CD14-positive monocyte (primary cell): ENCODE data around the gene IL33. TPM values are rescaled to one million over a fixed set of nuclear protein-coding genes. Genes with fewer than 3 reads are reported as not detected.

Experiments used
- DNase-seq, 3 donors: peaks; one replicate each; pipeline ENCODE4 v3.0.0-alpha.2; 2011 to 2022
- H2AFZ ChIP-seq: 2 replicates; pipeline ENCODE4 v1.6.0; 2012; ENCODE audit warnings: mild to moderate bottlenecking, low read depth, low read length, inconsistent platforms; ENCODE audit not compliant: insufficient read depth, poor library complexity, severe bottlenecking
- H3K27ac ChIP-seq, 2 donors: 1 replicate in 1 of 2; 2 replicates in 1 of 2; pipeline ENCODE4 v1.5.1; 2012 to 2013; ENCODE audit warnings: low read length in 2 of 2, control low read depth in 1 of 2, inconsistent platforms in 1 of 2, low read depth in 1 of 2, mild to moderate bottlenecking in 1 of 2
- H3K27me3 ChIP-seq, 2 donors: one replicate each; pipeline versions ENCODE4 v1.6.0 to v1.6.1; 2011 to 2013; ENCODE audit warnings: low read length in 2 of 2; ENCODE audit not compliant: control insufficient read depth in 2 of 2, insufficient read depth in 2 of 2
- H3K36me3 ChIP-seq, 2 donors: replicated peaks in 1 of 2; 1 replicate in 1 of 2; 2 replicates in 1 of 2; pipeline versions ENCODE4 v1.5.1 to v1.6.1; 2012 to 2013; ENCODE audit warnings: low read length in 2 of 2, control low read depth in 1 of 2, inconsistent platforms in 1 of 2, mild to moderate bottlenecking in 1 of 2; ENCODE audit not compliant: insufficient read depth in 2 of 2, control insufficient read depth in 1 of 2
- H3K4me1 ChIP-seq, 2 donors: 1 replicate in 1 of 2; 2 replicates in 1 of 2; pipeline versions ENCODE4 v1.5.1 to v1.6.1; 2012 to 2013; ENCODE audit warnings: low read length in 2 of 2, control low read depth in 1 of 2, inconsistent platforms in 1 of 2, mild to moderate bottlenecking in 1 of 2, moderate library complexity in 1 of 2; ENCODE audit not compliant: insufficient read depth in 2 of 2, control insufficient read depth in 1 of 2
- H3K4me2 ChIP-seq: replicated peaks from 2 replicates; pipeline ENCODE3; 2012; ENCODE audit warnings: low read length, moderate library complexity, mild to moderate bottlenecking; ENCODE audit not compliant: poor library complexity, severe bottlenecking; ENCODE audit errors: extremely low read depth
- H3K4me3 ChIP-seq, 3 experiments: fragments of 200-600 bp in 1 of 3; sonication (generic) in 1 of 3; replicated peaks in 1 of 3; 1 replicate in 2 of 3; 2 replicates in 1 of 3; pipeline ENCODE4 v1.5.1; 2011 to 2013; ENCODE audit warnings: low read length in 3 of 3, mild to moderate bottlenecking in 3 of 3, control low read depth in 2 of 3, low read depth in 2 of 3, inconsistent platforms in 1 of 3, moderate library complexity in 1 of 3
- H3K79me2 ChIP-seq: 2 replicates; pipeline ENCODE4 v1.6.0; 2012; ENCODE audit warnings: mild to moderate bottlenecking, control low read depth, inconsistent platforms, low read length, moderate library complexity; ENCODE audit not compliant: insufficient read depth
- H3K9ac ChIP-seq: 2 replicates; pipeline ENCODE4 v1.6.0; 2017; ENCODE audit warnings: low read length, mild to moderate bottlenecking; ENCODE audit not compliant: insufficient read depth, poor library complexity, severe bottlenecking
- H3K9me3 ChIP-seq, 2 donors: replicated peaks in 1 of 2; 1 replicate in 1 of 2; 2 replicates in 1 of 2; pipeline versions ENCODE4 v1.5.1 to v1.6.1; 2012 to 2013; ENCODE audit warnings: low read length in 2 of 2, control low read depth in 1 of 2; ENCODE audit not compliant: control insufficient read depth in 1 of 2, insufficient read depth in 1 of 2
- H4K20me1 ChIP-seq: 2 replicates; pipeline ENCODE4 v1.6.0; 2012; ENCODE audit warnings: mild to moderate bottlenecking, low read length, control low read depth, moderate library complexity; ENCODE audit not compliant: insufficient read depth
- H3K27ac Mint-ChIP-seq, 7 donors: one replicate each; pipeline ENCODE4 v1.8.0; 2020; ENCODE audit warnings: mild to moderate bottlenecking in 7 of 7, mixed read lengths in 7 of 7, moderate library complexity in 6 of 7, inconsistent platforms in 2 of 7
- H3K27me3 Mint-ChIP-seq, 3 donors: one replicate each; pipeline ENCODE4 v1.8.0; 2021 to 2022; ENCODE audit warnings: low read depth in 3 of 3, mild to moderate bottlenecking in 3 of 3, mixed read lengths in 3 of 3, moderate library complexity in 3 of 3, inconsistent platforms in 1 of 3
- H3K36me3 Mint-ChIP-seq, 2 donors: one replicate each; pipeline ENCODE4 v1.8.0; 2020; ENCODE audit warnings: mixed read lengths in 2 of 2, inconsistent platforms in 1 of 2, mild to moderate bottlenecking in 1 of 2
- H3K4me1 Mint-ChIP-seq: one replicate; pipeline ENCODE4 v1.8.0; 2020; ENCODE audit warnings: mild to moderate bottlenecking, mixed read lengths
- H3K4me3 Mint-ChIP-seq, 2 donors: one replicate each; pipeline ENCODE4 v1.8.0; 2020; ENCODE audit warnings: mild to moderate bottlenecking in 2 of 2, mixed read lengths in 2 of 2, moderate library complexity in 1 of 2
- H3K9me3 Mint-ChIP-seq, 7 donors: one replicate each; pipeline ENCODE4 v1.8.0; 2020 to 2022; ENCODE audit warnings: mixed read lengths in 7 of 7, mild to moderate bottlenecking in 6 of 7, moderate library complexity in 6 of 7, inconsistent platforms in 2 of 7
- WGBS: methylation state at CpG from one replicate; pipeline ENCODE4 v1.1.5; 2013; ENCODE audit warnings: missing lambda C conversion rate; ENCODE audit not compliant: insufficient coverage; 5-methylcytosine and 5-hydroxymethylcytosine counted together
- intact Hi-C, 2 donors: fragments of 100-400 bp; cut with micrococcal nuclease; formaldehyde crosslinking; loops; one replicate each; pipeline versions ENCODE4 v1.15.0 to v1.15.1; 2023
- polyA plus RNA-seq, 3 donors: library from polyadenylated mRNA; depleted of rRNA in 1 of 3; unstranded in 2 of 3; stranded (reverse) in 1 of 3; fragments of 300-500 nt in 2 of 3; fragments of >200 nt in 1 of 3; fragmentation: Illumina TruSeq in 2 of 3; gene quantifications; 1 replicate in 2 of 3; 2 replicates in 1 of 3; pipeline ENCODE4 v1.2.3, GENCODE V29; 2012 to 2021
- TF ChIP-seq, protein P1 (sequence below): fragments of 200-600 bp; IDR thresholded peaks from one replicate; pipeline ENCODE4 v1.8.0; 2022; ENCODE audit warnings: antibody characterized with exemption, mild to moderate bottlenecking

IL33 gene
- polyA plus RNA-seq, 3 donors: not detected

DNA sequence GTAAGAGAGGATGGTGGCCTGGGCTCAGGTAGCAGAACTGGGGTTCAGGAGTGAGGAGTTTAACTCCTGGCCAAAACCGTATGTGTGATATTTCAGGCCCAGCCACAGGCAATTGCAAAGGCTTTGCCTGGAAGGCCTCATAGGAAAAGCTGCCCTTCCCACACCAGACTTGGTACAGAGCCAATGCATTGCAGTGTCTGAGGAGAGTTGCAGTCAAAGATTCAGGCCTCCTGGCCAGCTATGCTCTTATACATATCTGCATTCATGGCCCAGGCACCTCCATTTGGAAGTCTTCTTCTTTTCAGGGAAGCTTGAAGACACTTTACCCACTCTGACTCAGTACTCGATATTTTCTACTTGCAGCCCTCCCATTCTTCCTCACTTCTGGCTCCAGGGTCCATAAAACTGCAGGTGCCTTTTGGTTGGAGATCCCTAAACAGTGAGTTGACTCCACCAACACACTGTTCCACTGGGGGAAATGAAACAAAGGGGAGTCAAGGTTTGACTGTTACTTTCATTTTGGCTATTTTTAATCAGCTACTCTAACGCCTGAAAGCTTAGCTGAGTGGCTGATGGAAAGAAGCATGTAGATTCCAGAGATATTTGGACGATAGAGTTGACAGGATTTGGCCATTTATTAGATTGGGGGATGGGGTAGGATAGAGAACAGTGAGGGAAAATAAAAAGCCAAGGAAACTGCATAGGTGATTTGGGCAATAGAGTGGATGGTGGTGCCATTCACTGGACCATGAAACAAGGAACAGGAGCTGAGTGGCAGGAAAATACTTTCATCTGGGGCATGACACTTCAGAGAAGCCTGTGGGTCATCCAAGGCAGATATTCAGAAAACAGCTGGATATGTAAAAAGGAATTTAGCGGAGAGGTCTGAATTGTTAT lies 30.6 kb upstream of the IL33 start:
- Histone ChIP-seq H2AFZ (no peak overlapping the region), H3K9me3 (peaks cover 0 to 4% of the 10 kb centered on the region in 2 donors), H3K27me3 (no peaks in the 10 kb centered on the region), H4K20me1 (no peaks in the 10 kb centered on the region), H3K79me2 (no peaks in the 10 kb centered on the region), H3K9ac (no peak overlapping the region), H3K4me3 (no peak overlapping the region), H3K4me2 (no peak overlapping the region), H3K27ac (no peak overlapping the region), H3K36me3 (no peaks in the 10 kb centered on the region), H3K4me1 (no peaks in the 10 kb centered on the region)
- H3K4me1 Mint-ChIP-seq: no peaks in the 10 kb centered on the region
- peaks cover 2 to 6% (median 2%) of the 10 kb centered on the region in 3 donors for H3K27me3 Mint-ChIP-seq
- TF ChIP-seq, protein P1, sequence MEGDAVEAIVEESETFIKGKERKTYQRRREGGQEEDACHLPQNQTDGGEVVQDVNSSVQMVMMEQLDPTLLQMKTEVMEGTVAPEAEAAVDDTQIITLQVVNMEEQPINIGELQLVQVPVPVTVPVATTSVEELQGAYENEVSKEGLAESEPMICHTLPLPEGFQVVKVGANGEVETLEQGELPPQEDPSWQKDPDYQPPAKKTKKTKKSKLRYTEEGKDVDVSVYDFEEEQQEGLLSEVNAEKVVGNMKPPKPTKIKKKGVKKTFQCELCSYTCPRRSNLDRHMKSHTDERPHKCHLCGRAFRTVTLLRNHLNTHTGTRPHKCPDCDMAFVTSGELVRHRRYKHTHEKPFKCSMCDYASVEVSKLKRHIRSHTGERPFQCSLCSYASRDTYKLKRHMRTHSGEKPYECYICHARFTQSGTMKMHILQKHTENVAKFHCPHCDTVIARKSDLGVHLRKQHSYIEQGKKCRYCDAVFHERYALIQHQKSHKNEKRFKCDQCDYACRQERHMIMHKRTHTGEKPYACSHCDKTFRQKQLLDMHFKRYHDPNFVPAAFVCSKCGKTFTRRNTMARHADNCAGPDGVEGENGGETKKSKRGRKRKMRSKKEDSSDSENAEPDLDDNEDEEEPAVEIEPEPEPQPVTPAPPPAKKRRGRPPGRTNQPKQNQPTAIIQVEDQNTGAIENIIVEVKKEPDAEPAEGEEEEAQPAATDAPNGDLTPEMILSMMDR: no peak
- DNase-seq: no peak
- no peak overlapping the region for H3K27ac Mint-ChIP-seq
- H3K9me3 Mint-ChIP-seq: peaks cover 2 to 8% (median 4%) of the 10 kb centered on the region in 7 donors
- intact Hi-C loops: no loop called here
- no peaks in the 10 kb centered on the region for H3K36me3 Mint-ChIP-seq
- 80% methylated on average over 5 of the region's 5 CpGs for WGBS
- H3K4me3 Mint-ChIP-seq: no peak overlapping the region

DNA sequence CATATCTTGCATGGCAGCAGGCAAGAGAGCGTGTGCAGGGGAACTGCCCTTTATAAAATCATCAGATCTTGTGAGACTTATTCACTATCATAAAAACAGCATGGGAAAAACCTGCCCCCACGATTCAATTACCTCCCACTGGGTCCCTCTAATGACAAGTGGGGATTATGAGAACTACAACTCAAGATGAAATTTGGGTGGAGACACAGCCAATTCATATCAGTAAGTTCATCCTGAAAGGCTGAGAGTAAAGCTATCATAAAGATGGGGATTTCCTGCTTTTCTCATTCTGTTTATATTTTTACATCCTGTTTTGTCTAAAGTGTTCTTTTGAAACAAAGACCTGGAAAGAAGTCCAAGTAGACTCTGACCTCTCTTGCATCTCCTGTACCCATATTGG lies 28.9 kb upstream of the IL33 start:
- H3K27ac ChIP-seq: no peak overlapping the region
- no peaks in the 10 kb centered on the region for H4K20me1 ChIP-seq
- no peak overlapping the region for H3K4me3 ChIP-seq
- H3K27me3 ChIP-seq: no peaks in the 10 kb centered on the region
- Mint-ChIP-seq H3K9me3 (peaks cover 0 to 8% (median 3%) of the 10 kb centered on the region in 7 donors), H3K4me1 (no peaks in the 10 kb centered on the region), H3K27me3 (peaks cover 2 to 8% (median 4%) of the 10 kb centered on the region in 3 donors), H3K27ac (no peak overlapping the region), H3K4me3 (no peak overlapping the region), H3K36me3 (no peaks in the 10 kb centered on the region)
- H3K4me1 ChIP-seq: no peaks in the 10 kb centered on the region
- no peaks in the 10 kb centered on the region for H3K36me3 ChIP-seq
- H2AFZ ChIP-seq: no peak overlapping the region
- DNase-seq: no peak
- intact Hi-C loops: no loop called here
- no CpG with 5 or more reads among the region's 2 CpGs for WGBS
- no peak overlapping the region for H3K4me2 ChIP-seq
- no peak overlapping the region for H3K9ac ChIP-seq
- peaks cover 0 to 4% of the 10 kb centered on the region in 2 donors for H3K9me3 ChIP-seq
- TF ChIP-seq, protein P1: no peak
- H3K79me2 ChIP-seq: no peaks in the 10 kb centered on the region
